HG03097 (cell line): ENCODE measurements around the gene CACNA2D4.
"Not testable (repeated sequence)": the region's sequence is repeated elsewhere in the genome, so short reads cannot be mapped to it uniquely, and the experiment has no call there.

Source experiments
- ATAC-seq: cut with Tn5 transposase; IDR thresholded peaks from one replicate; pipeline ENCODE4 v1.9.1; 2021; ENCODE audit not compliant: unreplicated experiment, low FRiP score

The CACNA2D4 gene

GRCh38 chr12:1820896-1821291, 97.6 kb downstream of the CACNA2D4 start:
- no peak for ATAC-seq

- ATAC-seq, result no peak
Measured at GRCh38 chr12:1820191-1820895, 98.1 kb downstream of the CACNA2D4 start, which contains the start of gene LRTM2. TSS of gene LRTM2 (plus strand) at chr12:1820565. CDS start at chr12:1828149, 7,584 bp downstream.

GRCh38 chr12:1819571-1819970, 98.9 kb downstream of the CACNA2D4 start:
- no peak for ATAC-seq

GRCh38 chr12:1819050-1819449, 99.4 kb downstream of the CACNA2D4 start:
- no peak for ATAC-seq

- ATAC-seq, result not testable (repeated sequence)
Measured at GRCh38 chr12:1817928-1818327, 100.5 kb downstream of the CACNA2D4 start.

- ATAC-seq, result no peak
Measured at GRCh38 chr12:1816730-1817348, 101.6 kb downstream of the CACNA2D4 start.

- no peak for ATAC-seq
Measured at GRCh38 chr12:1815814-1816729, 102.4 kb downstream of the CACNA2D4 start.

- no peak for ATAC-seq
Measured at GRCh38 chr12:1815108-1815507, 103.3 kb downstream of the CACNA2D4 start.

- no peak for ATAC-seq
Measured at GRCh38 chr12:1814266-1814665, 104.2 kb downstream of the CACNA2D4 start.

- ATAC-seq, result no peak
Measured at GRCh38 chr12:1812650-1813302, 105.7 kb downstream of the CACNA2D4 start.

GRCh38 chr12:1811948-1812291, 106.5 kb downstream of the CACNA2D4 start:
- no peak for ATAC-seq

GRCh38 chr12:1811281-1811947, 107.0 kb downstream of the CACNA2D4 start:
- no peak for ATAC-seq

GRCh38 chr12:1810931-1811280, 107.5 kb downstream of the CACNA2D4 start:
- no peak for ATAC-seq

- no peak for ATAC-seq
Measured at GRCh38 chr12:1810201-1810930, 108.1 kb downstream of the CACNA2D4 start.

- ATAC-seq, result no peak
Measured at GRCh38 chr12:1809591-1810190, 108.8 kb downstream of the CACNA2D4 start.

- ATAC-seq, result no peak
Measured at GRCh38 chr12:1808798-1809480, 109.5 kb downstream of the CACNA2D4 start.

GRCh38 chr12:1808036-1808797, 110.2 kb downstream of the CACNA2D4 start:
- no peak for ATAC-seq
